CD4-positive, alpha-beta T cell treated with Interferon gamma for 1 hour (primary cell): Measurements from ENCODE around the gene CEP104.
A peak's percentile ranks its signal among the peaks of the same experiment; 100 is the strongest.

Source experiments
- DNase-seq: peaks from one replicate; pipeline ENCODE4 v3.0.0-alpha.2; 2020

The CEP104 gene

DNA sequence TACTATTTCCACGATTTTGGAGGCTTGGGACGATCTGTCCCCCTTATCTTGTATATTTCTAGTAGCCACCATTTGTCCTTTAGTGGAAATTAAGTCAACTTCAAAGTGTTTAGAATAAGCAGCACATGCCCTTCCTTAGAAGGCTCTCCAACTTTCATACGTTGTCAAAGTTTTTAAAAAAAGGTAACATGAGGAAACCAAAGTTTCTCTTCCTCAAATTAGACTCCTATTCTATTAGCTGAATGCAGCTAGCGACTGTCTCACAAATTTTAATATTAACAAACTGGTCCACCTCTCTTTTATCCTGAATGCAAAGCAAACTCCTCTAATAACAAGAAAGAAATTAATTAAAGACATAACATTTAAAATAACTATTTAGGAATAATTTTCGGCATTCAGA, 36.2 kb upstream of the CEP104 start:
- DNase-seq: no peak

GRCh38 chr1:3892748-3893147, 35.7 kb upstream of the CEP104 start:
- DNase-seq: no peak

GRCh38 chr1:3891329-3891865, 34.4 kb upstream of the CEP104 start:
- DNase-seq: no peak

- DNase-seq: no peak
Observed at GRCh38 chr1:3890389-3891328, 33.6 kb upstream of the CEP104 start.

- peak; percentile 16 for DNase-seq
Observed at GRCh38 chr1:3889936-3890335, 32.9 kb upstream of the CEP104 start.

- DNase-seq: no peak
Observed at GRCh38 chr1:3888301-3888700, 31.3 kb upstream of the CEP104 start.

- DNase-seq: no peak
Observed at GRCh38 chr1:3886691-3887090, 29.7 kb upstream of the CEP104 start.

DNA sequence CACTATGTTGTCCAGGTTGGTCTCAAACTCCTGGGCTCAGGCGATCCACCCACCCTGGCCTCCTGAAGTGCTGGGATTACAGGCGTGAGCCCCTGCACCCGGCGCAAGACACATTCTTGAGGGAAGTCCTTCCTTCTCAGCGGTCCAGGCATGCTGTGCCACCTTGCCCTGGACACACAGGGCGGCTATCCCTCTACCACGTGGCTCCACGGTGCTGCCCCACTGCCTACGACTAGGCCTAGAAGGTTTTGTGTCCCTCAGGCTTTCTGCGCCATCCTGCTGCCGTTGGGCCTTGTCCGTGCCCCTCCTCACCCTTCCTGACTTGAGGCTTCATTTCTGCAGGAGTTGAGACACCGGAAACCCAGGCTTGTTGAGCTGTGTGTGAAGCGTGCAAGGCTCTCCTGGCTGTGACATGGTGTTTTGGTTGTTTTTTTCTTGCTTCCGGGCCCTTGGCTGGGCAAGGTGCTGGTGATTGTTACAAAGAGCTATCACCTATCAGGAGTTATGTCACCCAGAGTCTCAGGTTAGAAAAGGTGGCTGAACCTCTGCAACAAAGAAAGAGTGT, 29.2 kb upstream of the CEP104 start:
- no peak for DNase-seq

- no peak for DNase-seq
Observed at GRCh38 chr1:3885611-3886010, 28.6 kb upstream of the CEP104 start.

DNA sequence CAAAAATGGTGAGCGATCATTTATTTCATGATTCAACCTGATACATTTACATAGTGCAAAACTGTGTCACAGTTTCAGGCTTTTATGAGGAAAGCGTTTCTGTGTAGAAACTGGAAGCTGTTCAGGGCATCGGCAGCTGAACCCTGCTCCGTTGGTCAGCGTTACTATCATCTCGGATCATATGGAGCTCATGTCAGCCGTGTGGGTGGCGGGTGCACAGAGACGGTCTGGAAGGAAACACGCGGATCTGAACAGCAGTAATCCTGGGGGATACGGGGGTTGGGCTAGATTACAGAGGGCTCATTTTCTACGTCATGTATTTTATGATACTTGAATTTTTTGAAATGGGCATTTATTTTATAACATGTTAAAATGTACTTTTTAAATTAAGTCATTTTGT, 28.0 kb upstream of the CEP104 start:
- DNase-seq: no peak

DNA sequence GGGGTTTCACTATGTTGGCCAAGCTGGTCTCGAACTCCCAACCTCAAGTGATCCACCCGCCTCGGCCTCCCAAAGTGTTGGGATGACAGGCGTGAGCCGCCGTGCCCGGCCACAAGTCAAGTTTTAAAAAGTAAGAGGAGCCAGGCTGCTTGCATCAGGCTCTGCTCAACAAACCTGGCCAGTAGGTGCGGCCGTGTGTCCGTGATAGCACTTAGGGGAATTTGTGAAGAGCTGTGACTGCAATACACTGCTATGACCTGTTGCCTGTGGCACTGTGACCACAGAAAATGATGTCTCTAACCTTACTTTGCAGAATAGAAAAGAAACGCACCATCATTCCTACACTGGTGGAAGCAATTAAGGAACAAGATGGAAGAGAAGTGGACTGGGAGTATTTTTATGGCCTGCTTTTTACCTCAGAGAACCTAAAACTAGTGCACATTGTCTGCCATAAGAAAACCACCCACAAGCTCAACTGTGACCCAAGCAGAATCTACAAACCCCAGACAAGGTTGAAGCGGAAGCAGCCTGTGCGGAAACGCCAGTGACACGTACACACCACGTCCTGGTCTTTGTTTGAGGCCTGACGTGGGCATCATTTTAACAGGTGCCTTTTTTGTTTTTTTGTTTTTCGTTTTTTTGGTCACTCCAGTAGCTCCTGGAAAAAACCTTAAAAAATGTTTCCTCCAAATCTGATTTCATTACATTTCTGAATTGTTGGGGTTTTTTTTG, 26.3 kb upstream of the CEP104 start:
- peak; percentile 33 for DNase-seq

DNA sequence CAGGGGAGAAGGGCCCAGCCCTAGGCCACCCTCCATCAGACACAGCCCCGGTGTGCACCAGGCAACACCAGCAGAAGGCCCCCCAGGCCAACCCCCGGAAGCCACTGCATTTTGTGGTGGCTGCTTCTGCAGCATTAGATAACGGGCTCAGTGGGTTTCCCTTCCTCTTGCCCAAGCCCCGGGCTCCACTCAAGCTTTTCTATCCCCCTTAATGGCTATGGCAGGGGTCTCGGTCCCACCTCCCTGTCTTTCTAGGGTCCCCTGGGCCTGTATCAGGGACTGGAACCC, 24.1 kb upstream of the CEP104 start:
- no peak for DNase-seq

DNA sequence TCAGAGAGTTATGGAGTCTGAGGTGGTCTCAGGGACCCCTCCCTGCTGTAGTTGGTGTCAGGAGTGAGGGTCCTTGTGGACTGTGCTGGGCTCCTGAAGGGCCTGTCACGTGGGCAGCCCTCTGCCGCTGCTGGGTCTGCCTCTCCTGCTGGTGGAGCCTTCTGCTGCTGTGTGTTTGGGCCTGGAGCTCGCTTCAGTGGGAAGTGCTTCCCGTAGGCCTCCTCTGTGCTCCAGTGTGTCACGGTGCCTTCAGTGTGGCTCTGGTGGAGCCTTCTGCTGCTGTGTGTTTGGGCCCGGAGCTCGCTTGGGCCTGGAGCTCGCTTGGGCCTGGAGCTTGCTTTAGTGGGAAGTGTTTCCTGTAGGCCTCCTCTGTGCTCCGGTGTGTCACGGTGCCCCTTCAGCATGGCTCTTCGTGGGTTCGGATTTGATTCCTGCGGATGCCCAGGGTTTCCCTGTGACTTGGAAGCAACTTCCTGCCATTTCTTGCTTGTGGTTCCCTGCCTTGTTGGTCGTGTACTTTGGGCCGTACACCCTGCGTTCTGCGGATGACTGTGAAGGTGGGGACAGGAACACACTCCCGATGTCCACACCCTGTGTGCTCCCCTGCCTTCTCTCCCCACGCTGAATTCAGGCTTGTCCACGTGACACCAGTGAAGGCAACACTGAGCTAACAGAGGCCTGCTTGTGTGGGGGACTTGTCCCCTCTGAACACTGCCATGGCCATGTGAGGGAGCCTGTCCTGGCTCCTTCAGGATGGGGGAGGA, 23.6 kb upstream of the CEP104 start:
- no peak for DNase-seq

GRCh38 chr1:3879787-3880428, 22.9 kb upstream of the CEP104 start:
- no peak for DNase-seq

- no peak for DNase-seq
Observed at GRCh38 chr1:3879099-3879498, 22.1 kb upstream of the CEP104 start.

DNA sequence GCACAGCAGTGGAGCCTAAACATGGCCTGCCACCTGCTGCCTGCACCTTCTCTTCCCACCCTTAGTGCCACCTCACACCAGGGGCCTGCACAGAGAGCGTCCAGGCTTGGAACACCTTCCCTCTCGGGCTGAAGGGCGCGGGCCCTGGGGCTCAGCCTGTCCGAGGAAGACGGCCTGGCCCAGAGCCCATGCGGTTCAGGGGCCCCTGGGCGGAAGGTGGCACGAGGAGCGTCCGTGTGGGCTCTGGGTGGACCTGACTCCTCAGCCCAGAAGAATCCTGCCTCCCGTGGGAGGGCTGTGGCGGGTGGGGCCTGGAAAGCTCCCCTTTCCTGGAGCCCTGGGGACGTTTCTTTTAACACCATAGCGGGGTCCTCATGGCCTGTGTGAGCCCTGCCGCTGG, 19.7 kb upstream of the CEP104 start:
- no peak for DNase-seq

DNA sequence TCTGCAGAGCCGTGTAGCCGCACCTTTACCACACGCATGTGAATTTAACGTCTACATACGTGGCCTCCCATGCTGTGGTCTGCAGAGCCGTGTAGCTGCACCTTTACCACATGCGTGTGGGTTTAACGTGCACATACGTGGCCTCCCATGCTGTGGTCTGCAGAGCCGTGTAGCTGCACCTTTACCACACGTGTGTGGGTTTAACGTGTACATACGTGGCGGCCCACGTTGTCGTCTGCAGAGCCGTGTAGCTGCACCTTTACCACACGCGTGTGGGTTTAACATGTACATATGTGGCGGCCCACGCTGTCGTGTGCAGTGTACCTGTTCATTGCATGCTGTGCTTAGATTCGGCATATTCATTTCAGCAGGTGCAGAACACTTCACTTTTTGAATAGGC, 17.7 kb upstream of the CEP104 start:
- DNase-seq: no peak

- no peak for DNase-seq
Observed at GRCh38 chr1:3872546-3872945, 15.5 kb upstream of the CEP104 start.

DNA sequence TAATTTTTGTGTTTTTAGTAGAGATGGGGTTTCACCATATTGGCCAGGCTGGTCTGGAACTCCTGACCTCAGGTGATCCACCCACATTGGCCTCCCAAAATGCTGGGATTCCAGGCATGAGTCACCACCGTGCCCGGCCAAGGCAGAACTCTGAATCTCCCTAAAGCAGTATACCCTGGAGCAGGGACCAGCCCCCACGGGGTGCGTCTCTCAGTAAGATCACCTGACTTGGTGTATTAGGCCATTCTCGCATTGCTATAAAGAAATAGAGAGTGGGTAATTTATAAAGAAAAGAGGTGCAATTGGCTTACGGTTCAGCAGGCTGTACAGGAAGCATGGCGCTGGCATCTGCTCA, 14.4 kb upstream of the CEP104 start:
- no peak for DNase-seq

- no peak for DNase-seq
Observed at GRCh38 chr1:3869751-3870301, 12.8 kb upstream of the CEP104 start.

DNA sequence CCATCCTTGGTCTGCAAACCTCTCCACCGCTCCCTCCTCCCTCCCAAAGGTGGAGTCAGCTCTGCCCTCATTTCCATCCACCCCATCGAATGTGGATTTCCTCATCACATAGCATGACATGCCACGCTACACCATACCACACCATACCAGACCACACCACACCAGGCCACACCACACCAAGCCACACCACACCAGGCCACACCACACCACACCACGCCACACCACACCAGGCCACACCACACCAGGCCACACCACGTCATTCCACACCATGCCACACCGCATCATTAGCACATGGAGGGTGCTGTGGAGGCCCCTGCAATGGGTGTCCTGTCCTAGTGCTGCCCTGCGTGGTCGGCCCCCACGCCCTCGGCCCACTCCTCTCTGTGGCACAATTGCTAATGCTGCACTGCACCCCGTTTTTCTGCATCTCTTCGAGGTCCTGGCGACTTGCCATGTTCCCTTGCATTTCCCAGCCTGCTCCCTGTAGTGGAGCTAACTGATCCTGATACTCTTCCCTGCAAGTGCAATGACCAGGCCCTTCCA, 11.5 kb upstream of the CEP104 start:
- DNase-seq: no peak

GRCh38 chr1:3865606-3866160, 8.7 kb upstream of the CEP104 start:
- no peak for DNase-seq
